ENCODE measurements around the gene GPBP1L1.

GRCh38 chr1:45674478-45674877 lies 11.9 kb downstream of the GPBP1L1 start:
- TF ChIP-seq EZH2 (IDR thresholded peaks at IDR 0.05) = no peak
- no peak for TF ChIP-seq POLR2AphosphoS5 (IDR thresholded peaks at IDR 0.05; ENCODE audit: low read depth, low read length)
- no peak for TF ChIP-seq CTCF (IDR thresholded peaks at IDR 0.05 in 2 of 3, conservative IDR thresholded peaks at IDR 0.05 in 1 of 3; ENCODE audit: borderline replicate concordance in 1 of 3, insufficient read depth in 1 of 3, low read depth in 2 of 3, low read length in 2 of 3)
- no peak for TF ChIP-seq SP1 (IDR thresholded peaks at IDR 0.05; ENCODE audit: low read depth)

All from HCT116 (cell line).